HEK293 (cell line): ENCODE data around the gene MAPKAP1.

Experiments
- CTCF ChIA-PET: fragments of 350-600 bp; formaldehyde crosslinking; extraction: SDS; loops from one replicate; lab custom pipeline; 2021; ENCODE audit warnings: antibody characterized with exemption; lab: Yijun Ruan, JAX
- POLR2A ChIA-PET: fragments of 300-600 bp; formaldehyde crosslinking; extraction: SDS; loops from one replicate; lab custom pipeline; 2020; ENCODE audit warnings: antibody characterized with exemption, inconsistent platforms; lab: Yijun Ruan, JAX
- H3K27ac ChIP-seq: fragments of 200-500 bp; sonication (Bioruptor generic); 2 replicates; pipeline ENCODE4 v1.5.1; 2014; ENCODE audit warnings: low read depth, low read length, control low read depth, inconsistent platforms; ENCODE audit errors: extremely low read depth
- H3K36me3 ChIP-seq, 2 experiments: fragments of 200-500 bp in 1 of 2; sonication (Bioruptor generic) in 1 of 2; 1 replicate in 1 of 2; 2 replicates in 1 of 2; pipeline ENCODE4 v1.5.1; 2014 to 2017; ENCODE audit warnings: inconsistent platforms in 2 of 2, low read length in 2 of 2; ENCODE audit not compliant: control insufficient read depth in 2 of 2, insufficient read depth in 1 of 2
- H3K4me1 ChIP-seq: fragments of 200-500 bp; sonication (Bioruptor generic); 2 replicates; pipeline ENCODE4 v1.5.1; 2014; ENCODE audit warnings: mild to moderate bottlenecking, low read length, inconsistent platforms; ENCODE audit not compliant: control insufficient read depth, insufficient read depth
- H3K4me3 ChIP-seq: 2 replicates; pipeline ENCODE4 v1.5.1; 2011; ENCODE audit warnings: low read depth, mild to moderate bottlenecking, control low read depth, low read length, moderate library complexity
- H3K9me3 ChIP-seq: fragments of 200-500 bp; sonication (Bioruptor generic); 2 replicates; pipeline ENCODE4 v1.5.1; 2014; ENCODE audit warnings: low read depth, low read length, inconsistent platforms; ENCODE audit not compliant: control insufficient read depth, insufficient read depth
- GLIS2 ChIP-seq: fragments of 450-650 bp; formaldehyde crosslinking; IDR thresholded peaks from 2 replicates; pipeline ENCODE4 v1.5.1; 2016; ENCODE audit warnings: missing biosample characterization, missing genetic modification characterization
- HOXA7 ChIP-seq: sonication (generic); formaldehyde crosslinking; IDR thresholded peaks from 2 replicates; pipeline ENCODE4 v1.8.1; 2022; ENCODE audit warnings: missing genetic modification reagents, borderline replicate concordance
- KLF8 ChIP-seq: fragments of 450-650 bp; formaldehyde crosslinking; IDR thresholded peaks from 2 replicates; pipeline ENCODE4 v1.5.1; 2016; ENCODE audit warnings: missing biosample characterization, missing genetic modification characterization
- MEIS1 ChIP-seq: sonication (generic); formaldehyde crosslinking; IDR thresholded peaks from 2 replicates; pipeline ENCODE4 v1.8.1; 2022; ENCODE audit warnings: missing genetic modification reagents, mild to moderate bottlenecking, borderline replicate concordance
- REPIN1 ChIP-seq: fragments of 450-650 bp; formaldehyde crosslinking; IDR thresholded peaks from 2 replicates; pipeline ENCODE4 v1.5.1; 2017; ENCODE audit warnings: missing biosample characterization, missing genetic modification characterization, low read depth
- TCF7L2 ChIP-seq: IDR thresholded peaks from 2 replicates; pipeline ENCODE4 v1.6.1; 2011; ENCODE audit warnings: low read depth, mild to moderate bottlenecking, inconsistent platforms, low read length, moderate library complexity, borderline replicate concordance
- ZNF214 ChIP-seq: fragments of 450-650 bp; formaldehyde crosslinking; IDR thresholded peaks from 2 replicates; pipeline ENCODE4 v1.5.1; 2017; ENCODE audit warnings: missing biosample characterization, mild to moderate bottlenecking, missing genetic modification characterization, borderline replicate concordance
- ZNF23 ChIP-seq: fragments of 450-650 bp; formaldehyde crosslinking; IDR thresholded peaks from 2 replicates; pipeline ENCODE4 v1.5.1; 2016; ENCODE audit warnings: missing biosample characterization, missing genetic modification characterization, borderline replicate concordance
- ZNF366 ChIP-seq: fragments of 450-650 bp; formaldehyde crosslinking; conservative IDR thresholded peaks from 2 replicates; pipeline ENCODE4 v1.5.1; 2016; ENCODE audit warnings: missing biosample characterization, missing genetic modification characterization
- ZNF558 ChIP-seq: fragments of 450-650 bp; formaldehyde crosslinking; IDR thresholded peaks from 2 replicates; pipeline ENCODE4 v1.5.1; 2016; ENCODE audit warnings: missing biosample characterization, missing genetic modification characterization
- ZNF621 ChIP-seq: fragments of 450-650 bp; formaldehyde crosslinking; IDR thresholded peaks from 2 replicates; pipeline ENCODE4 v1.5.1; 2017; ENCODE audit warnings: missing biosample characterization, missing genetic modification characterization
- ZNF623 ChIP-seq: fragments of 450-650 bp; formaldehyde crosslinking; IDR thresholded peaks from 2 replicates; pipeline ENCODE4 v1.5.1; 2016; ENCODE audit warnings: missing biosample characterization, missing genetic modification characterization
- ZNF626 ChIP-seq: fragments of 450-650 bp; sonication (Bioruptor Pico); formaldehyde crosslinking; IDR thresholded peaks from 2 replicates; pipeline ENCODE4 v1.5.1; 2018; ENCODE audit warnings: missing biosample characterization, missing genetic modification characterization, inconsistent platforms
- ZNF664 ChIP-seq: fragments of 450-650 bp; formaldehyde crosslinking; IDR thresholded peaks from 2 replicates; pipeline ENCODE4 v1.5.1; 2016; ENCODE audit warnings: missing biosample characterization, missing genetic modification characterization
- ZNF777 ChIP-seq: fragments of 450-650 bp; formaldehyde crosslinking; IDR thresholded peaks from 2 replicates; pipeline ENCODE4 v1.5.1; 2017; ENCODE audit warnings: missing biosample characterization, missing genetic modification characterization, borderline replicate concordance
- TF ChIP-seq, protein P1 (sequence below): fragments of 450-650 bp; formaldehyde crosslinking; IDR thresholded peaks from 2 replicates; pipeline ENCODE4 v1.5.1; 2016; ENCODE audit warnings: missing biosample characterization, missing genetic modification characterization
- TF ChIP-seq, protein P2 (sequence below): fragments of 450-650 bp; formaldehyde crosslinking; IDR thresholded peaks from 2 replicates; pipeline ENCODE4 v1.5.1; 2016; ENCODE audit warnings: missing biosample characterization, missing genetic modification characterization, borderline replicate concordance
- TF ChIP-seq, protein P3 (sequence below): fragments of 450-650 bp; formaldehyde crosslinking; IDR thresholded peaks from 2 replicates; pipeline ENCODE4 v1.5.1; 2016; ENCODE audit warnings: missing biosample characterization, missing genetic modification characterization, low read depth
- TF ChIP-seq, protein P4 (sequence below): fragments of 450-650 bp; formaldehyde crosslinking; IDR thresholded peaks from 2 replicates; pipeline ENCODE4 v1.5.1; 2016; ENCODE audit warnings: missing biosample characterization, missing genetic modification characterization
- TF ChIP-seq, protein P5 (sequence below): fragments of 450-650 bp; formaldehyde crosslinking; IDR thresholded peaks from 2 replicates; pipeline ENCODE4 v1.5.1; 2016; ENCODE audit warnings: missing biosample characterization, missing genetic modification characterization

MAPKAP1 gene

DNA sequence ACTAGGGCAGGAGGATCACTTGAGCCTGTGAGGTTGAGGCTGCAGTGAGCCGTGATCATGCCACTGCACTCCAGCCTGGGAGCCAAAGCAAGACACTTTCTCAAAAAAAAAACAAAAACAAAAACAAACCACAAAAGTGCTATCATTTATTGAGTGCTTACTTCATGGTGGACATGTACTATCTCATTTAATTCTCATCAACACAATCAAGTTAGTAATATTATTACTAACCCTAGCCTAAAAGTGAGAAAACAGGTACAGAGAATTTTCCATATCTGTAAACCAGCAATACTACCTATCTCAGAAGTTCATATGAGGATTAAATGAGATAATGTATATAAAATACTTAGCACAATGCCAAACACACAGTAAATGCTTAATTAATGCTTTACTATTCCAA is 85.8 kb downstream of the MAPKAP1 start:
- Histone ChIP-seq H3K27ac (no peak overlapping the region), H3K4me1 (peaks cover 2% of the 10 kb centered on the region; the same call in 1 of the 2 replicates), H3K36me3 (no peaks in the 10 kb centered on the region), H3K9me3 (no peaks in the 10 kb centered on the region), H3K4me3 (no peak overlapping the region)
- TF ChIP-seq ZNF664 (tag by site-specific recombination), result peak; percentile 97
- TF ChIP-seq, protein P1, sequence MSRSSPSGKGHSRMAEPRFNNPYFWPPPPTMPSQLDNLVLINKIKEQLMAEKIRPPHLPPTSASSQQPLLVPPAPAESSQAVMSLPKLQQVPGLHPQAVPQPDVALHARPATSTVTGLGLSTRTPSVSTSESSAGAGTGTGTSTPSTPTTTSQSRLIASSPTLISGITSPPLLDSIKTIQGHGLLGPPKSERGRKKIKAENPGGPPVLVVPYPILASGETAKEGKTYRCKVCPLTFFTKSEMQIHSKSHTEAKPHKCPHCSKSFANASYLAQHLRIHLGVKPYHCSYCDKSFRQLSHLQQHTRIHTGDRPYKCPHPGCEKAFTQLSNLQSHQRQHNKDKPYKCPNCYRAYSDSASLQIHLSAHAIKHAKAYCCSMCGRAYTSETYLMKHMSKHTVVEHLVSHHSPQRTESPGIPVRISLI, result no peak
- ChIA-PET POLR2A (no interaction called here), CTCF (no interaction called here)

DNA sequence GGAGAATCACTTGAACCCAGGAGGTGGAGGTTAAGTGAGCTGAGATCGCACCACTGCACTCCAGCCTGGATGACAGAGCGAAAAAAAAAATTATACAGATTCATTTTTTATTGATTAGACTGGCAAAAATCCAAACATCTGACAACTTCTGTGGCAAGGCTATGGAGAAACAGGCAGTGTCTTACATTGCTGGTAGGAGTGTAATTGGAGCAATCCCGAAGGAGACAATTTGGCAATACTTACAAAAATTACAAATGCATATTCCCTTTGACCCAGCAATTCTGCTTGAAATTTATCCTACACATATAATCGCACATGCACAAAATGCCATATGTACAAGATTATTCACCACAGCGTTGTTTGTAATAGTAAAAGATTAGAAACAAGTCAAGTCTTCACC is 86.8 kb downstream of the MAPKAP1 start:
- CTCF ChIA-PET, result no interaction called here
- Histone ChIP-seq H3K27ac (no peak overlapping the region), H3K9me3 (no peaks in the 10 kb centered on the region), H3K4me1 (no peaks in the 10 kb centered on the region), H3K4me3 (no peak overlapping the region), H3K36me3 (no peaks in the 10 kb centered on the region)
- POLR2A ChIA-PET, result no interaction called here
- TF ChIP-seq, protein P2, sequence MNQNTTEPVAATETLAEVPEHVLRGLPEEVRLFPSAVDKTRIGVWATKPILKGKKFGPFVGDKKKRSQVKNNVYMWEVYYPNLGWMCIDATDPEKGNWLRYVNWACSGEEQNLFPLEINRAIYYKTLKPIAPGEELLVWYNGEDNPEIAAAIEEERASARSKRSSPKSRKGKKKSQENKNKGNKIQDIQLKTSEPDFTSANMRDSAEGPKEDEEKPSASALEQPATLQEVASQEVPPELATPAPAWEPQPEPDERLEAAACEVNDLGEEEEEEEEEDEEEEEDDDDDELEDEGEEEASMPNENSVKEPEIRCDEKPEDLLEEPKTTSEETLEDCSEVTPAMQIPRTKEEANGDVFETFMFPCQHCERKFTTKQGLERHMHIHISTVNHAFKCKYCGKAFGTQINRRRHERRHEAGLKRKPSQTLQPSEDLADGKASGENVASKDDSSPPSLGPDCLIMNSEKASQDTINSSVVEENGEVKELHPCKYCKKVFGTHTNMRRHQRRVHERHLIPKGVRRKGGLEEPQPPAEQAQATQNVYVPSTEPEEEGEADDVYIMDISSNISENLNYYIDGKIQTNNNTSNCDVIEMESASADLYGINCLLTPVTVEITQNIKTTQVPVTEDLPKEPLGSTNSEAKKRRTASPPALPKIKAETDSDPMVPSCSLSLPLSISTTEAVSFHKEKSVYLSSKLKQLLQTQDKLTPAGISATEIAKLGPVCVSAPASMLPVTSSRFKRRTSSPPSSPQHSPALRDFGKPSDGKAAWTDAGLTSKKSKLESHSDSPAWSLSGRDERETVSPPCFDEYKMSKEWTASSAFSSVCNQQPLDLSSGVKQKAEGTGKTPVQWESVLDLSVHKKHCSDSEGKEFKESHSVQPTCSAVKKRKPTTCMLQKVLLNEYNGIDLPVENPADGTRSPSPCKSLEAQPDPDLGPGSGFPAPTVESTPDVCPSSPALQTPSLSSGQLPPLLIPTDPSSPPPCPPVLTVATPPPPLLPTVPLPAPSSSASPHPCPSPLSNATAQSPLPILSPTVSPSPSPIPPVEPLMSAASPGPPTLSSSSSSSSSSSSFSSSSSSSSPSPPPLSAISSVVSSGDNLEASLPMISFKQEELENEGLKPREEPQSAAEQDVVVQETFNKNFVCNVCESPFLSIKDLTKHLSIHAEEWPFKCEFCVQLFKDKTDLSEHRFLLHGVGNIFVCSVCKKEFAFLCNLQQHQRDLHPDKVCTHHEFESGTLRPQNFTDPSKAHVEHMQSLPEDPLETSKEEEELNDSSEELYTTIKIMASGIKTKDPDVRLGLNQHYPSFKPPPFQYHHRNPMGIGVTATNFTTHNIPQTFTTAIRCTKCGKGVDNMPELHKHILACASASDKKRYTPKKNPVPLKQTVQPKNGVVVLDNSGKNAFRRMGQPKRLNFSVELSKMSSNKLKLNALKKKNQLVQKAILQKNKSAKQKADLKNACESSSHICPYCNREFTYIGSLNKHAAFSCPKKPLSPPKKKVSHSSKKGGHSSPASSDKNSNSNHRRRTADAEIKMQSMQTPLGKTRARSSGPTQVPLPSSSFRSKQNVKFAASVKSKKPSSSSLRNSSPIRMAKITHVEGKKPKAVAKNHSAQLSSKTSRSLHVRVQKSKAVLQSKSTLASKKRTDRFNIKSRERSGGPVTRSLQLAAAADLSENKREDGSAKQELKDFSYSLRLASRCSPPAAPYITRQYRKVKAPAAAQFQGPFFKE (tag by site-specific recombination), result no peak
- TF ChIP-seq HOXA7 (CRISPR knock-in tag) (no peak), ZNF366 (tag by site-specific recombination) (no peak), REPIN1 (tag by site-specific recombination) (no peak), KLF8 (tag by site-specific recombination) (no peak), ZNF558 (tag by site-specific recombination) (no peak), ZNF23 (tag by site-specific recombination) (no peak), MEIS1 (CRISPR knock-in tag) (no peak)
- TF ChIP-seq, protein P3, sequence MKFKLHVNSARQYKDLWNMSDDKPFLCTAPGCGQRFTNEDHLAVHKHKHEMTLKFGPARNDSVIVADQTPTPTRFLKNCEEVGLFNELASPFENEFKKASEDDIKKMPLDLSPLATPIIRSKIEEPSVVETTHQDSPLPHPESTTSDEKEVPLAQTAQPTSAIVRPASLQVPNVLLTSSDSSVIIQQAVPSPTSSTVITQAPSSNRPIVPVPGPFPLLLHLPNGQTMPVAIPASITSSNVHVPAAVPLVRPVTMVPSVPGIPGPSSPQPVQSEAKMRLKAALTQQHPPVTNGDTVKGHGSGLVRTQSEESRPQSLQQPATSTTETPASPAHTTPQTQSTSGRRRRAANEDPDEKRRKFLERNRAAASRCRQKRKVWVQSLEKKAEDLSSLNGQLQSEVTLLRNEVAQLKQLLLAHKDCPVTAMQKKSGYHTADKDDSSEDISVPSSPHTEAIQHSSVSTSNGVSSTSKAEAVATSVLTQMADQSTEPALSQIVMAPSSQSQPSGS (tag by site-specific recombination), result no peak

DNA sequence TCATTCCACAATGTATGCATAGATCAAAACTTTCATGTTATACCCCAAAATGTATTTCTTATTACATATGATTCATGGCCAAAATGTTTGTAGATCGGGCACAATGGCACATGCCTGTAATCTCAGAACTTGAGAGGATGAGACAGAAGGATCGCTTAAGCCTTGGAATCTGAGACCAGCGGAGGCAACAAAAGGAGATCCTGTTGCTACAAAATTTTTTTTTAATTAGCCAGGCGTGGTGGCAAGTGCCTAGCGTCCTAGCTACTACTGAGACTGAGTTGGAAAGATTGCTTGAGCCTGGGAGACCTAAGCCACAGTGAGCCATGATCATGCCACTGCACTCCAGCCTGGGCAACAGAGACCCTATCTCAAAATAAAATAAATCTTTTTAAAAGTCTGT is 89.9 kb downstream of the MAPKAP1 start:
- Histone ChIP-seq H3K9me3 (no peaks in the 10 kb centered on the region), H3K4me3 (no peak overlapping the region), H3K27ac (no peak overlapping the region), H3K4me1 (no peaks in the 10 kb centered on the region), H3K36me3 (no peaks in the 10 kb centered on the region)
- ChIA-PET CTCF (interaction anchor here (1.7 kb wide), 1 partner anchor 59 kb away, joined by 5 read pairs; no protein-coding TSS in a partner anchor), POLR2A (no interaction called here)
- TF ChIP-seq ZNF777 (tag by site-specific recombination) (no peak), ZNF621 (tag by site-specific recombination) (no peak), ZNF366 (tag by site-specific recombination) (no peak), HOXA7 (CRISPR knock-in tag) (no peak), ZNF214 (tag by site-specific recombination) (no peak), TCF7L2 (no peak), GLIS2 (tag by site-specific recombination) (no peak), ZNF626 (tag by site-specific recombination) (no peak), ZNF623 (tag by site-specific recombination) (no peak)
- TF ChIP-seq, protein P4, sequence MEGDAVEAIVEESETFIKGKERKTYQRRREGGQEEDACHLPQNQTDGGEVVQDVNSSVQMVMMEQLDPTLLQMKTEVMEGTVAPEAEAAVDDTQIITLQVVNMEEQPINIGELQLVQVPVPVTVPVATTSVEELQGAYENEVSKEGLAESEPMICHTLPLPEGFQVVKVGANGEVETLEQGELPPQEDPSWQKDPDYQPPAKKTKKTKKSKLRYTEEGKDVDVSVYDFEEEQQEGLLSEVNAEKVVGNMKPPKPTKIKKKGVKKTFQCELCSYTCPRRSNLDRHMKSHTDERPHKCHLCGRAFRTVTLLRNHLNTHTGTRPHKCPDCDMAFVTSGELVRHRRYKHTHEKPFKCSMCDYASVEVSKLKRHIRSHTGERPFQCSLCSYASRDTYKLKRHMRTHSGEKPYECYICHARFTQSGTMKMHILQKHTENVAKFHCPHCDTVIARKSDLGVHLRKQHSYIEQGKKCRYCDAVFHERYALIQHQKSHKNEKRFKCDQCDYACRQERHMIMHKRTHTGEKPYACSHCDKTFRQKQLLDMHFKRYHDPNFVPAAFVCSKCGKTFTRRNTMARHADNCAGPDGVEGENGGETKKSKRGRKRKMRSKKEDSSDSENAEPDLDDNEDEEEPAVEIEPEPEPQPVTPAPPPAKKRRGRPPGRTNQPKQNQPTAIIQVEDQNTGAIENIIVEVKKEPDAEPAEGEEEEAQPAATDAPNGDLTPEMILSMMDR (tag by site-specific recombination), result no peak
- TF ChIP-seq, protein P5, sequence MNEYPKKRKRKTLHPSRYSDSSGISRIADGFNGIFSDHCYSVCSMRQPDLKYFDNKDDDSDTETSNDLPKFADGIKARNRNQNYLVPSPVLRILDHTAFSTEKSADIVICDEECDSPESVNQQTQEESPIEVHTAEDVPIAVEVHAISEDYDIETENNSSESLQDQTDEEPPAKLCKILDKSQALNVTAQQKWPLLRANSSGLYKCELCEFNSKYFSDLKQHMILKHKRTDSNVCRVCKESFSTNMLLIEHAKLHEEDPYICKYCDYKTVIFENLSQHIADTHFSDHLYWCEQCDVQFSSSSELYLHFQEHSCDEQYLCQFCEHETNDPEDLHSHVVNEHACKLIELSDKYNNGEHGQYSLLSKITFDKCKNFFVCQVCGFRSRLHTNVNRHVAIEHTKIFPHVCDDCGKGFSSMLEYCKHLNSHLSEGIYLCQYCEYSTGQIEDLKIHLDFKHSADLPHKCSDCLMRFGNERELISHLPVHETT (tag by site-specific recombination), result no peak
